ENCODE measurements around the gene IFNL1.
"Not testable (repeated sequence)": the region's sequence is repeated elsewhere in the genome, so short reads cannot be mapped to it uniquely, and the experiment has no call there.

The IFNL1 gene

GRCh38 chr19:39296055-39296645 lies at the start of gene IFNL1:
IFNL1 (plus strand) TSS chr19:39296407; CDS start chr19:39296422, 15 bp downstream.
- DNase-seq (ENCODE audit: low read depth), result no peak

- DNase-seq (ENCODE audit: low read depth), result no peak
Observed at GRCh38 chr19:39246951-39247669, 49.1 kb upstream of the IFNL1 start.

- no peak for DNase-seq (ENCODE audit: low read depth)
Observed at GRCh38 chr19:39247701-39248664, 48.2 kb upstream of the IFNL1 start.

- no peak for DNase-seq (ENCODE audit: low read depth)
Observed at GRCh38 chr19:39248806-39249205, 47.4 kb upstream of the IFNL1 start, which contains the start of gene IFNL4. IFNL4 (minus strand) TSS chr19:39248856.

DNA sequence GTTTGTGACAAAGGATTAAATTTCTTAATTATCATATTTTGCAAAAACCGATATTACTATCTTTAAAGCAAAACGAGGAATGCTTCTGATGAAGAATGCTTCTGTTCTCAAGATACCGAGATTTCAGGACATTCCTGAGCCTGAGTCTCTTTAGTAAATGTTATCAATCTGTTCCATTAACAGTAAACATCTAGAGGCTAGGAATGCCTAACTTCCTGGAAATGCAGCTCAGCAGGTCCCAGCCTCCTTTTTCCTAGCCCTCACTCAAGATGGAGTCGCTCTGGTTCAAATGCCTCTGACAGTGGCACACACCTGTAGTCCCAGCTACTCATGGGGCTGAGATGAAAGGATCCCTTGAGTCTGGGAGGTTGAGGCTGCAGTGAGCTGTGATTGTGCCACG lies 45.1 kb upstream of the IFNL1 start:
- DNase-seq (ENCODE audit: low read depth), result no peak

GRCh38 chr19:39251846-39252245 lies 44.4 kb upstream of the IFNL1 start:
- DNase-seq (ENCODE audit: low read depth), result no peak

GRCh38 chr19:39252458-39252857 lies 43.7 kb upstream of the IFNL1 start:
- no peak for DNase-seq (ENCODE audit: low read depth)

GRCh38 chr19:39253374-39254149 lies 42.6 kb upstream of the IFNL1 start:
- DNase-seq (ENCODE audit: low read depth), result no peak

DNA sequence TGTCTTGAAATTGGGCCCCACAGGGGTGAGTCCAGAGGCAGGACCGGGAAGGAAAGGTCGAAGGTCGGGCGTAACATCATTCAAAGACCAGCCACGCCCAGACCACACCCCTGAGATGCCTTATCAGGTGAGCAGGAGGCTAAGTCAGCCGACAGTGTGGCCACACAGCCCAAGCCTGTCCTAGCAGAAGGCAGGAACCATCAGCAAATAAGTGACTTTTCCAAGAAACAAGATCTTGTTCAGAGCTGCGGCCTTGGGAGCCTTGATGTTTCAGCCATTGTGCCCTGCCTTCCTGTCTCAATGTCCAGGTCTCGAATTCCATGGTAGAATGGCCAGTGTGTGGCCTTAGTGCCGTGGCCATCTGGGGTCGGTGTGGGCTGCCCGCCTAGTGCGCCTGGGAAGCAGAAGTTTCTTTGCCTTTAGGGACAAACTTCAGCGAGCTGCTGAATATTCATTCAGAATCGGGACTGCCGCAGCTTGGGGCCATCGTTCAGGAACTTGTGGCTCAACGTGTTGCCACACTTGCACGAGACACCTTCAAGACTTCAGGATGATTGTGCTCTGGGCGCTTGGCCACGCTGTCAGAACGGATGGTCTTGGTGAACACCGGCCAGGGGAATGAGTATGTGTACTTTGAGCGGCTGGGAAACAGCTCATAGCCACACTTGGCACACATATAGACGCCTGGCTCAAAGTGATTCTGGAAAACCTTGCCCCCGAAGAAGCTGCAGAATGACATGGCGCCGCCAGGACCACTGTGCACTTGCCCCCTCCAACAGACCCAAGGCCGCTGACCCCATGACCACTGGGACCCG lies 41.5 kb upstream of the IFNL1 start:
- no peak for DNase-seq (ENCODE audit: low read depth)

GRCh38 chr19:39257227-39257626 lies 39.0 kb upstream of the IFNL1 start:
- no peak for DNase-seq (ENCODE audit: low read depth)

DNA sequence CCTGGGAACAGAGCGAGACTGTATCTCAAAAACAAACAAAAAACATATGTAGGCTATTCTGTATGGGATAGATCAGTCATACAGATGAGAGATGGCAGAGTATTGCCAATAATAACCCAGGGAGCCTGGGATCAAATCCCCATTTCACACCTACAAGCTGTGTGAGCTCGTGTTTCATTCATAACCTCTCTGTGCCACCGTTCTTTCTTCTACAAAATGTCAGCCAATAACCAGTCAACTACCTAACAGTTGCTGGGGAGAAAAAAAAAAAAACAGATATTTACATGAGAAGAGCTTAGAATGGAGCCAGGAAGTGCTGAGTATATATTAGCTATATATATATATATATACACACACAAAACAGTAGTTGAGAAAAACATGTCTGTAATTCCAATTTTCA lies 34.5 kb upstream of the IFNL1 start:
- no peak for DNase-seq (ENCODE audit: low read depth)

- no peak for DNase-seq (ENCODE audit: low read depth)
Observed at GRCh38 chr19:39262496-39262895, 33.7 kb upstream of the IFNL1 start.

GRCh38 chr19:39263912-39264305 lies 32.3 kb upstream of the IFNL1 start:
- DNase-seq (ENCODE audit: low read depth), result no peak

- no peak for DNase-seq (ENCODE audit: low read depth)
Observed at GRCh38 chr19:39264306-39265290, 31.6 kb upstream of the IFNL1 start.

DNA sequence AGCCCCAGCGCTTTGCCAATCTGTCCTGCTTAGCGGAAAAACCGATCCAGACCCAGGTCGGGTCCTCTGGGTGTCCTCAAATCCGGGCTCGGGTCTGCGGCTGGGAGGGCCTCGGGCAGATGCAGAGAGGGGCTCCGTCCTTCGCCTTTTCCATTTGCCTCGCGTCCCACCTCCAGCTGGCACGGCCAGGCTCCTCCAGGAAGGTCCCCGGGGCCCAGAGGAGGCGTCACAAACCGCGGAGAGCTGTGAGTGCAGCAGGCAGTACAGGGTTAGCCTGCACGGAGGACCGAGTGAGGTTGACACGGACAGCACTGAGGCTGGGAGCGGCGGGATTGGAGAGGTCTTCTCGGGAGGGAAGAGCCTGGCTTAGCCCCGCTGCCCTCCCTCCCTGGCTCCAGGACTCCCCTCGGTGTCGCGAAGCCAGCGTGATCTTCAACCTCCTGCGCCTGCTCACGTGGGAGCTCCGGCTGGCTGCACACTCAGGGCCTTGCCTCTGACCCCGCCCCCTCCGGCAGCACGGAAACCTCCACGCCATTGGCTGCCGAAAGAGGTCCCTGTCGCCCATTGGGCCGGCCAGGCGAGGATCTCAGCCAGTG lies 30.8 kb upstream of the IFNL1 start:
- DNase-seq (ENCODE audit: low read depth), result no peak

- DNase-seq (ENCODE audit: low read depth), result not testable (repeated sequence)
Observed at GRCh38 chr19:39268085-39268484, 28.1 kb upstream of the IFNL1 start, which contains the start of gene IFNL2. IFNL2 (plus strand) TSS chr19:39268396; CDS start chr19:39268569, 173 bp downstream.

- not testable (repeated sequence) for DNase-seq (ENCODE audit: low read depth)
Observed at GRCh38 chr19:39268531-39269223, 27.5 kb upstream of the IFNL1 start.

DNA sequence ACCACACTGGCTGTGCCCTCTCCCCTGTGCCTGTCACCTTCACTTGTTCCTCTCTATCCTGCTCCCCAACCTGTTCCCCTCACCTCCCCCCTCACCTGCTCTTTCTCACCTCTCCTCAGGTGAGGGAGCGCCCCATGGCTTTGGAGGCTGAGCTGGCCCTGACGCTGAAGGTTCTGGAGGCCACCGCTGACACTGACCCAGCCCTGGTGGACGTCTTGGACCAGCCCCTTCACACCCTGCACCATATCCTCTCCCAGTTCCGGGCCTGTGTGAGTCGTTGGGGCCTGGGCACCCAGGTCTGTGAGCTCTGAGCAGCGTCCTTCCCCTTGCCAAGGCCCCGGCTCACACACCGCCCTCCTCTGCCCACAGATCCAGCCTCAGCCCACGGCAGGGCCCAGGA lies 26.8 kb upstream of the IFNL1 start:
- DNase-seq (ENCODE audit: low read depth), result not testable (repeated sequence)
